Esophagus muscularis mucosa (tissue), 4 donors: Measurements from ENCODE around the gene RHNO1.

ENCODE experiments used
- EP300 ChIP-seq: sonication (generic); formaldehyde crosslinking; IDR thresholded peaks from one replicate; pipeline ENCODE4 v1.6.1; 2017; ENCODE audit warnings: antibody characterized with exemption
- POLR2A ChIP-seq: fragments of 450-650 bp; IDR thresholded peaks from one replicate; pipeline ENCODE4 v1.6.1; 2017; ENCODE audit warnings: antibody characterized with exemption, moderate library complexity, mild to moderate bottlenecking, low read depth
- POLR2AphosphoS5 ChIP-seq, 2 donors: sonication (generic); formaldehyde crosslinking; IDR thresholded peaks; one replicate each; pipeline ENCODE4 v1.6.1; 2017; ENCODE audit warnings: antibody characterized with exemption in 2 of 2
- TF ChIP-seq, protein P1 (sequence below), 3 experiments: fragments of 200-600 bp in 2 of 3; fragments of 450-650 bp in 1 of 3; sonication (generic) in 2 of 3; IDR thresholded peaks; one replicate each; pipeline ENCODE4 v1.5.1; 2017 to 2019; ENCODE audit warnings: antibody characterized with exemption in 3 of 3, mild to moderate bottlenecking in 2 of 3, moderate library complexity in 1 of 3

GRCh38 chr12:2912216-2912575, 35.2 kb downstream of the RHNO1 start:
- TF ChIP-seq, protein P1, sequence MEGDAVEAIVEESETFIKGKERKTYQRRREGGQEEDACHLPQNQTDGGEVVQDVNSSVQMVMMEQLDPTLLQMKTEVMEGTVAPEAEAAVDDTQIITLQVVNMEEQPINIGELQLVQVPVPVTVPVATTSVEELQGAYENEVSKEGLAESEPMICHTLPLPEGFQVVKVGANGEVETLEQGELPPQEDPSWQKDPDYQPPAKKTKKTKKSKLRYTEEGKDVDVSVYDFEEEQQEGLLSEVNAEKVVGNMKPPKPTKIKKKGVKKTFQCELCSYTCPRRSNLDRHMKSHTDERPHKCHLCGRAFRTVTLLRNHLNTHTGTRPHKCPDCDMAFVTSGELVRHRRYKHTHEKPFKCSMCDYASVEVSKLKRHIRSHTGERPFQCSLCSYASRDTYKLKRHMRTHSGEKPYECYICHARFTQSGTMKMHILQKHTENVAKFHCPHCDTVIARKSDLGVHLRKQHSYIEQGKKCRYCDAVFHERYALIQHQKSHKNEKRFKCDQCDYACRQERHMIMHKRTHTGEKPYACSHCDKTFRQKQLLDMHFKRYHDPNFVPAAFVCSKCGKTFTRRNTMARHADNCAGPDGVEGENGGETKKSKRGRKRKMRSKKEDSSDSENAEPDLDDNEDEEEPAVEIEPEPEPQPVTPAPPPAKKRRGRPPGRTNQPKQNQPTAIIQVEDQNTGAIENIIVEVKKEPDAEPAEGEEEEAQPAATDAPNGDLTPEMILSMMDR (IDR thresholded peaks at IDR 0.05): no peak
- TF ChIP-seq EP300 (no peak), POLR2AphosphoS5 (IDR thresholded peaks at IDR 0.05) (no peak), POLR2A (no peak)
